ENCODE data around the gene SDK1.

- TF ChIP-seq, protein P1, sequence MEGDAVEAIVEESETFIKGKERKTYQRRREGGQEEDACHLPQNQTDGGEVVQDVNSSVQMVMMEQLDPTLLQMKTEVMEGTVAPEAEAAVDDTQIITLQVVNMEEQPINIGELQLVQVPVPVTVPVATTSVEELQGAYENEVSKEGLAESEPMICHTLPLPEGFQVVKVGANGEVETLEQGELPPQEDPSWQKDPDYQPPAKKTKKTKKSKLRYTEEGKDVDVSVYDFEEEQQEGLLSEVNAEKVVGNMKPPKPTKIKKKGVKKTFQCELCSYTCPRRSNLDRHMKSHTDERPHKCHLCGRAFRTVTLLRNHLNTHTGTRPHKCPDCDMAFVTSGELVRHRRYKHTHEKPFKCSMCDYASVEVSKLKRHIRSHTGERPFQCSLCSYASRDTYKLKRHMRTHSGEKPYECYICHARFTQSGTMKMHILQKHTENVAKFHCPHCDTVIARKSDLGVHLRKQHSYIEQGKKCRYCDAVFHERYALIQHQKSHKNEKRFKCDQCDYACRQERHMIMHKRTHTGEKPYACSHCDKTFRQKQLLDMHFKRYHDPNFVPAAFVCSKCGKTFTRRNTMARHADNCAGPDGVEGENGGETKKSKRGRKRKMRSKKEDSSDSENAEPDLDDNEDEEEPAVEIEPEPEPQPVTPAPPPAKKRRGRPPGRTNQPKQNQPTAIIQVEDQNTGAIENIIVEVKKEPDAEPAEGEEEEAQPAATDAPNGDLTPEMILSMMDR (IDR thresholded peaks at IDR 0.05) = no peak
- no peak for TF ChIP-seq POLR2A (IDR thresholded peaks at IDR 0.05)
Measured at GRCh38 chr7:4188651-4189050, 887.6 kb downstream of the SDK1 start.

Data from body of pancreas (tissue), 4 donors.